Measurements from ENCODE around the gene SPDYE2B.
"Not testable (repeated sequence)": the region's sequence is repeated elsewhere in the genome, so short reads cannot be mapped to it uniquely, and the experiment has no call there.

GRCh38 chr7:102606848-102607247 is 43.3 kb upstream of the SPDYE2B start:
- not testable (repeated sequence) for TF ChIP-seq POLR2A, CTCF (IDR thresholded peaks at IDR 0.05)
